RPMI8226 (cell line): ENCODE results near the gene MYH14.
"Not testable (repeated sequence)": the region's sequence is repeated elsewhere in the genome, so short reads cannot be mapped to it uniquely, and the experiment has no call there.

Experiments used
- DNase-seq: peaks from one replicate; pipeline ENCODE4 v3.0.0-alpha.2; 2015

The MYH14 gene

GRCh38 chr19:50322931-50323781 is 119.7 kb downstream of the MYH14 start:
- no peak for DNase-seq

GRCh38 chr19:50323782-50324133 is 120.3 kb downstream of the MYH14 start:
- no peak for DNase-seq

GRCh38 chr19:50324331-50324730 is 120.9 kb downstream of the MYH14 start:
- DNase-seq = no peak

GRCh38 chr19:50325310-50326100 is 122.1 kb downstream of the MYH14 start:
- peak; percentile 86 for DNase-seq

GRCh38 chr19:50326101-50326664 is 122.8 kb downstream of the MYH14 start:
- DNase-seq = no peak

- DNase-seq = no peak
These were observed 123.6 kb downstream of the MYH14 start for GRCh38 chr19:50327013-50327412.

GRCh38 chr19:50327461-50328223 is 124.2 kb downstream of the MYH14 start:
- DNase-seq = no peak

GRCh38 chr19:50328224-50328872 is 124.9 kb downstream of the MYH14 start:
- no peak for DNase-seq

GRCh38 chr19:50328873-50329145 is 125.4 kb downstream of the MYH14 start:
- DNase-seq = no peak

GRCh38 chr19:50329146-50329925 is 125.9 kb downstream of the MYH14 start, which contains the start of gene KCNC3:
Gene KCNC3 (minus strand): TSS chr19:50329377. CDS start chr19:50329082, 295 bp downstream.
- DNase-seq = peak; percentile 34

GRCh38 chr19:50329926-50330294 is 126.5 kb downstream of the MYH14 start:
- not testable (repeated sequence) for DNase-seq

GRCh38 chr19:50330365-50331078 is 127.1 kb downstream of the MYH14 start:
- DNase-seq = peak; percentile 78

- no peak for DNase-seq
These were observed 128.0 kb downstream of the MYH14 start for GRCh38 chr19:50331221-50331993.

GRCh38 chr19:50331994-50332243 is 128.5 kb downstream of the MYH14 start:
- DNase-seq = no peak

- DNase-seq = no peak
These were observed 129.0 kb downstream of the MYH14 start for GRCh38 chr19:50332244-50333038.

GRCh38 chr19:50333235-50333736 is 129.9 kb downstream of the MYH14 start:
- peak; percentile 92 for DNase-seq

GRCh38 chr19:50333737-50334617 is 130.6 kb downstream of the MYH14 start:
- DNase-seq = peak; percentile 80

- DNase-seq = no peak
These were observed 131.5 kb downstream of the MYH14 start for GRCh38 chr19:50334741-50335421.
